Right atrium auricular region (tissue), 2 donors: Measurements from ENCODE around the gene HERPUD1. TPM values are rescaled to one million over a fixed set of nuclear protein-coding genes. Genes with fewer than 3 reads are reported as not detected.

Source experiments
- DNase-seq: peaks from one replicate; pipeline ENCODE4 v3.0.0-alpha.2; 2019; ENCODE audit warnings: low spot score
- H3K27ac ChIP-seq, 2 donors: fragments of 200-600 bp; sonication (generic); 1 replicate in 1 of 2; 2 replicates in 1 of 2; pipeline ENCODE4 v1.5.1; 2016 to 2019
- H3K27me3 ChIP-seq, 2 donors: fragments of 200-600 bp; sonication (generic); one replicate each; pipeline versions ENCODE4 v1.5.1 to v1.6.0; 2017 to 2019
- H3K36me3 ChIP-seq: fragments of 200-600 bp; sonication (generic); one replicate; pipeline ENCODE4 v1.5.1; 2016
- H3K4me1 ChIP-seq, 2 donors: fragments of 200-600 bp; sonication (generic); one replicate each; pipeline versions ENCODE4 v1.5.1 to v1.6.0; 2017 to 2019
- H3K4me3 ChIP-seq, 2 donors: fragments of 200-600 bp; sonication (generic); 1 replicate in 1 of 2; 2 replicates in 1 of 2; pipeline ENCODE4 v1.5.1; 2017 to 2019; ENCODE audit warnings: mild to moderate bottlenecking in 1 of 2, moderate library complexity in 1 of 2
- H3K9me3 ChIP-seq, 2 donors: fragments of 200-600 bp; sonication (generic); one replicate each; pipeline ENCODE4 v1.5.1; 2019
- CTCF ChIP-seq, 2 donors: fragments of 200-600 bp; sonication (generic); IDR thresholded peaks; one replicate each; pipeline ENCODE4 v1.5.1; 2019; ENCODE audit warnings: antibody characterized with exemption in 2 of 2
- total RNA-seq, 2 donors: library from RNA; depleted of rRNA; stranded (reverse); fragments of >200 nt; gene quantifications; one replicate each; pipeline ENCODE4 v1.1.0, GENCODE V29; 2016

HERPUD1 gene
- total RNA-seq, 2 donors from 2014 or later = 76.4 to 140 TPM

GRCh38 chr16:56941856-56942331 is 10.0 kb downstream of the HERPUD1 start:
- Histone ChIP-seq H3K27ac (no peak overlapping the region), H3K36me3 (peaks cover 94% of the 10 kb centered on the region), H3K9me3 (no peaks in the 10 kb centered on the region), H3K27me3 (no peaks in the 10 kb centered on the region), H3K4me1 (no peaks in the 10 kb centered on the region), H3K4me3 (no peak overlapping the region)
- DNase-seq = no peak
- TF ChIP-seq CTCF (IDR thresholded peaks at IDR 0.05) = no peak

GRCh38 chr16:56943761-56944375 is 11.9 kb downstream of the HERPUD1 start:
- no peaks in the 10 kb centered on the region for H3K27me3 ChIP-seq
- H3K4me1 ChIP-seq = no peaks in the 10 kb centered on the region
- no peak overlapping the region for H3K27ac ChIP-seq
- no peak overlapping the region for H3K4me3 ChIP-seq
- no peak for TF ChIP-seq CTCF (IDR thresholded peaks at IDR 0.05)
- H3K36me3 ChIP-seq = peaks cover 74% of the 10 kb centered on the region
- DNase-seq = no peak
- H3K9me3 ChIP-seq = no peaks in the 10 kb centered on the region

- no peak overlapping the region for H3K27ac ChIP-seq
- TF ChIP-seq CTCF (IDR thresholded peaks at IDR 0.05) = no peak
- H3K27me3 ChIP-seq = no peaks in the 10 kb centered on the region
- peaks cover 61% of the 10 kb centered on the region for H3K36me3 ChIP-seq
- no peak overlapping the region for H3K4me3 ChIP-seq
- no peak for DNase-seq
- no peaks in the 10 kb centered on the region for H3K4me1 ChIP-seq
- H3K9me3 ChIP-seq = no peaks in the 10 kb centered on the region
Measured at GRCh38 chr16:56944954-56945839, 13.3 kb downstream of the HERPUD1 start.

GRCh38 chr16:56945847-56946527 is 14.0 kb downstream of the HERPUD1 start:
- H3K27ac ChIP-seq = no peak overlapping the region
- H3K9me3 ChIP-seq = no peaks in the 10 kb centered on the region
- no peak for TF ChIP-seq CTCF (IDR thresholded peaks at IDR 0.05)
- H3K4me1 ChIP-seq = no peaks in the 10 kb centered on the region
- H3K36me3 ChIP-seq = peaks cover 53% of the 10 kb centered on the region
- no peaks in the 10 kb centered on the region for H3K27me3 ChIP-seq
- no peak for DNase-seq
- H3K4me3 ChIP-seq = no peak overlapping the region

GRCh38 chr16:56946767-56947603 is 15.0 kb downstream of the HERPUD1 start:
- Histone ChIP-seq H3K4me1 (no peaks in the 10 kb centered on the region), H3K9me3 (no peaks in the 10 kb centered on the region), H3K36me3 (peaks cover 43% of the 10 kb centered on the region), H3K27me3 (no peaks in the 10 kb centered on the region), H3K27ac (no peak overlapping the region), H3K4me3 (no peak overlapping the region)
- no peak for TF ChIP-seq CTCF (IDR thresholded peaks at IDR 0.05)
- no peak for DNase-seq
